IMR-90 (cell line): ENCODE measurements around the gene TMEM72. TPM values are rescaled to one million over a fixed set of nuclear protein-coding genes. Genes with fewer than 3 reads are reported as not detected.

ENCODE experiments used
- ATAC-seq: fragments of 200-7000 bp; cut with Tn5 transposase; 2 replicates; pipeline ENCODE4 v1.9.1; 2020; ENCODE audit warnings: low read depth, mild to moderate bottlenecking, moderate library complexity
- BruUV-seq: library from RNA; stranded (reverse); fragments of 400-500 nt; replicated peaks from 2 replicates; lab custom pipeline; 2021; lab: Mats Ljungman, UMichigan
- CTCF ChIA-PET: fragments of 300-600 bp; formaldehyde crosslinking; extraction: SDS; loops from one replicate; lab custom pipeline; 2021; ENCODE audit warnings: antibody characterized with exemption; lab: Yijun Ruan, JAX
- POLR2A ChIA-PET: fragments of 300-600 bp; sonication (Branson Sonifier 250); formaldehyde crosslinking; loops from one replicate; lab custom pipeline; 2022; ENCODE audit warnings: antibody characterized with exemption; ENCODE audit not compliant: unreplicated experiment; lab: Charles Lee
- DNase-seq: peaks from one replicate; pipeline ENCODE4 v3.0.0; 2013
- H2AFZ ChIP-seq: replicated peaks from 2 replicates; pipeline ENCODE3; 2013; ENCODE audit warnings: low read length, mild to moderate bottlenecking; ENCODE audit not compliant: poor library complexity
- H2AK5ac ChIP-seq: 2 replicates; pipeline ENCODE4 v1.6.1; 2013; ENCODE audit warnings: low read depth, low read length, inconsistent platforms
- H2AK9ac ChIP-seq: replicated peaks from 2 replicates; pipeline ENCODE3; 2013; ENCODE audit warnings: mild to moderate bottlenecking, low read depth, low read length, moderate library complexity; ENCODE audit not compliant: poor library complexity
- H2BK120ac ChIP-seq: 2 replicates; pipeline ENCODE4 v1.6.1; 2013; ENCODE audit warnings: low read depth, low read length, inconsistent platforms
- H2BK15ac ChIP-seq: 3 replicates; pipeline ENCODE4 v1.6.1; 2013; ENCODE audit warnings: low read depth, low read length, inconsistent platforms
- H2BK20ac ChIP-seq: 2 replicates; pipeline ENCODE4 v1.6.1; 2013; ENCODE audit warnings: low read depth, mild to moderate bottlenecking, inconsistent platforms, low read length, moderate library complexity
- H2BK5ac ChIP-seq: 2 replicates; pipeline ENCODE4 v1.6.1; 2013; ENCODE audit warnings: mild to moderate bottlenecking, low read depth, low read length, inconsistent platforms; ENCODE audit not compliant: poor library complexity, severe bottlenecking
- H3K14ac ChIP-seq: replicated peaks from 2 replicates; pipeline ENCODE4 v1.6.1; 2013; ENCODE audit warnings: low read depth, low read length, inconsistent platforms
- H3K18ac ChIP-seq: 2 replicates; pipeline ENCODE4 v1.6.1; 2013; ENCODE audit warnings: low read depth, low read length, control low read depth
- H3K23ac ChIP-seq: 2 replicates; pipeline ENCODE4 v1.6.1; 2013; ENCODE audit warnings: low read depth, low read length, inconsistent platforms
- H3K27ac ChIP-seq: 2 replicates; pipeline ENCODE4 v1.5.1; 2013; ENCODE audit warnings: mild to moderate bottlenecking, control low read depth, low read length; ENCODE audit not compliant: insufficient read depth
- H3K27me3 ChIP-seq: 2 replicates; pipeline ENCODE4 v1.6.1; 2013; ENCODE audit warnings: low read length; ENCODE audit not compliant: control insufficient read depth, insufficient read depth
- H3K36me3 ChIP-seq: 2 replicates; pipeline ENCODE4 v1.6.1; 2013; ENCODE audit warnings: low read length, mixed read lengths; ENCODE audit not compliant: control insufficient read depth, insufficient read depth
- H3K4ac ChIP-seq: 2 replicates; pipeline ENCODE4 v1.6.1; 2013; ENCODE audit warnings: low read depth, low read length, inconsistent platforms
- H3K4me1 ChIP-seq: 2 replicates; pipeline ENCODE4 v1.6.1; 2013; ENCODE audit warnings: low read length, mixed read lengths; ENCODE audit not compliant: control insufficient read depth, insufficient read depth
- H3K4me2 ChIP-seq: 2 replicates; pipeline ENCODE4 v1.6.1; 2013; ENCODE audit warnings: low read depth, mild to moderate bottlenecking, control low read depth, low read length, moderate library complexity
- H3K4me3 ChIP-seq: 2 replicates; pipeline ENCODE4 v1.5.1; 2013; ENCODE audit warnings: low read depth, mild to moderate bottlenecking, control low read depth, low read length, moderate library complexity; ENCODE audit not compliant: insufficient read depth
- H3K56ac ChIP-seq: 2 replicates; pipeline ENCODE4 v1.6.1; 2013; ENCODE audit warnings: low read length, inconsistent platforms; ENCODE audit not compliant: insufficient read depth; ENCODE audit errors: extremely low read depth
- H3K79me1 ChIP-seq, 2 experiments: 2 replicates each; pipeline ENCODE4 v1.6.1; 2013; ENCODE audit warnings: low read length in 2 of 2, inconsistent platforms in 1 of 2, low read depth in 1 of 2
- H3K9ac ChIP-seq: 2 replicates; pipeline ENCODE4 v1.6.1; 2013; ENCODE audit warnings: low read depth, low read length, control low read depth
- H3K9me1 ChIP-seq: 2 replicates; pipeline ENCODE4 v1.6.1; 2013; ENCODE audit warnings: low read length, inconsistent platforms; ENCODE audit not compliant: insufficient read depth
- H3K9me3 ChIP-seq: 2 replicates; pipeline ENCODE4 v1.6.1; 2013; ENCODE audit warnings: low read length; ENCODE audit not compliant: control insufficient read depth, insufficient read depth
- H4K20me1 ChIP-seq: 2 replicates; pipeline ENCODE4 v1.6.1; 2013; ENCODE audit warnings: low read length, inconsistent platforms; ENCODE audit not compliant: insufficient read depth
- H4K5ac ChIP-seq: 2 replicates; pipeline ENCODE4 v1.6.1; 2013; ENCODE audit warnings: mild to moderate bottlenecking, low read depth, low read length, control low read depth
- H4K8ac ChIP-seq, 2 experiments: 2 replicates each; pipeline ENCODE4 v1.6.1; 2013; ENCODE audit warnings: low read depth in 2 of 2, low read length in 2 of 2, control low read depth in 1 of 2, inconsistent platforms in 1 of 2
- H4K91ac ChIP-seq: 2 replicates; pipeline ENCODE4 v1.6.1; 2013; ENCODE audit warnings: low read depth, low read length, inconsistent platforms; ENCODE audit not compliant: insufficient read depth
- BHLHE40 ChIP-seq: fragments of 150-350 bp; IDR thresholded peaks from 2 replicates; pipeline ENCODE4 v1.6.1; 2016; ENCODE audit warnings: mild to moderate bottlenecking, low read depth, low read length
- CEBPB ChIP-seq: IDR thresholded peaks from 2 replicates; pipeline ENCODE4 v1.6.1; 2012; ENCODE audit warnings: low read depth, low read length, improper control_type of control experiment
- CHD1 ChIP-seq: IDR thresholded peaks from 2 replicates; pipeline ENCODE4 v1.6.1; 2012; ENCODE audit warnings: low read depth, low read length, improper control_type of control experiment
- CTCF ChIP-seq: conservative IDR thresholded peaks from 2 replicates; pipeline ENCODE4 v1.5.1; 2012; ENCODE audit warnings: mild to moderate bottlenecking, low read depth, low read length, improper control_type of control experiment
- ELK1 ChIP-seq: fragments of 150-350 bp; IDR thresholded peaks from 2 replicates; pipeline ENCODE4 v1.6.1; 2016; ENCODE audit warnings: low read depth, mild to moderate bottlenecking, low read length, moderate library complexity, borderline replicate concordance
- FOS ChIP-seq: fragments of 150-350 bp; IDR thresholded peaks from 2 replicates; pipeline ENCODE4 v1.6.1; 2016; ENCODE audit warnings: low read depth, low read length
- MAFK ChIP-seq: IDR thresholded peaks from 2 replicates; pipeline ENCODE4 v1.6.1; 2012; ENCODE audit warnings: low read depth, low read length, improper control_type of control experiment
- MAZ ChIP-seq: IDR thresholded peaks from 2 replicates; pipeline ENCODE4 v1.6.1; 2012; ENCODE audit warnings: low read depth, mild to moderate bottlenecking, low read length, improper control_type of control experiment, moderate library complexity, borderline replicate concordance
- MXI1 ChIP-seq: IDR thresholded peaks from 2 replicates; pipeline ENCODE4 v1.6.1; 2012; ENCODE audit warnings: low read depth, mild to moderate bottlenecking, low read length, moderate library complexity, borderline replicate concordance
- NFE2L2 ChIP-seq: fragments of 150-350 bp; IDR thresholded peaks from 2 replicates; pipeline ENCODE4 v1.6.1; 2016; ENCODE audit warnings: low read depth, mild to moderate bottlenecking, low read length
- POLR2A ChIP-seq: IDR thresholded peaks from 2 replicates; pipeline ENCODE4 v1.6.1; 2012; ENCODE audit warnings: mild to moderate bottlenecking, low read depth, low read length
- RCOR1 ChIP-seq: IDR thresholded peaks from 2 replicates; pipeline ENCODE4 v1.6.1; 2012; ENCODE audit warnings: mild to moderate bottlenecking, low read length, improper control_type of control experiment; ENCODE audit not compliant: insufficient replicate concordance
- SMC3 ChIP-seq: fragments of 150-350 bp; IDR thresholded peaks from 2 replicates; pipeline ENCODE4 v1.6.1; 2016; ENCODE audit warnings: low read depth, mild to moderate bottlenecking, antibody characterized with exemption, low read length, moderate library complexity
- USF2 ChIP-seq: fragments of 150-350 bp; IDR thresholded peaks from 2 replicates; pipeline ENCODE4 v1.6.1; 2017; ENCODE audit warnings: mild to moderate bottlenecking, antibody characterized with exemption, low read length, low read depth
- WGBS, 2 experiments: methylation state at CpG; one replicate each; pipeline versions ENCODE4 v1.1.5 to v1.1.7; 2013; ENCODE audit warnings: missing lambda C conversion rate in 2 of 2; ENCODE audit not compliant: insufficient read length in 1 of 2; ENCODE audit errors: extremely low coverage in 2 of 2; 5-methylcytosine and 5-hydroxymethylcytosine counted together
- dilution Hi-C: fragments of 300-500 bp; cut with HindIII; formaldehyde crosslinking; loops from one replicate; pipeline ENCODE4 v1.14.3; 2018; ENCODE audit warnings: low sequenced_read_pairs; ENCODE audit not compliant: unreplicated experiment
- in situ Hi-C: fragments of 300-500 bp; cut with MboI; formaldehyde crosslinking; loops from 3 replicates; pipeline ENCODE4 v1.14.3; 2019; ENCODE audit warnings: low sequenced_read_pairs, inconsistent platforms, mixed read lengths
- intact Hi-C: fragments of 100-400 bp; cut with micrococcal nuclease; formaldehyde crosslinking; loops from 2 replicates; pipeline ENCODE4 v1.10.0; 2022
- polyA plus RNA-seq, 3 experiments: library from polyadenylated mRNA; depleted of rRNA; stranded (reverse); fragments of >200 nt; gene quantifications; 2 replicates each; pipeline ENCODE4 v1.2.3, GENCODE V29; 2012; ENCODE audit warnings: low replicate concordance in 1 of 3
- total RNA-seq: library from RNA; depleted of rRNA; stranded (reverse); fragments of >200 nt; gene quantifications from 2 replicates; pipeline ENCODE4 v1.2.3, GENCODE V29; 2012

Gene TMEM72
- total and polyA plus RNA-seq, 2 of the 4 experiments (the other 2 are of a cell fraction), result not detected

GRCh38 chr10:44870031-44870430 is 41.1 kb upstream of the TMEM72 start:
- H3K4me2 ChIP-seq, result no peak overlapping the region
- H3K23ac ChIP-seq, result no peak overlapping the region
- in situ Hi-C loops (loop anchor here (25.0 kb wide), 1 partner anchor 808 kb away; no protein-coding TSS in a partner anchor), dilution Hi-C loops (no loop called here), intact Hi-C loops (no loop called here)
- no peak overlapping the region for H4K5ac ChIP-seq
- H4K20me1 ChIP-seq, result no peaks in the 10 kb centered on the region
- H3K9me3 ChIP-seq, result no peaks in the 10 kb centered on the region
- no peak overlapping the region for H3K9ac ChIP-seq
- no peaks in the 10 kb centered on the region for H3K79me1 ChIP-seq
- no peak overlapping the region for H3K4ac ChIP-seq
- CTCF ChIA-PET, result interaction anchor here (1.0 kb wide), 1 partner anchor 9 kb away, joined by 4 read pairs; no protein-coding TSS in a partner anchor
- ATAC-seq (no peak), DNase-seq (no peak)
- H3K18ac ChIP-seq, result no peak overlapping the region
- no peak overlapping the region for H2AK5ac ChIP-seq
- H2BK20ac ChIP-seq, result no peak overlapping the region
- H2BK120ac ChIP-seq, result no peak overlapping the region
- no peak overlapping the region for H3K4me3 ChIP-seq
- H3K27ac ChIP-seq, result no peak overlapping the region
- no peak overlapping the region for H4K91ac ChIP-seq
- no peak for TF ChIP-seq BHLHE40
- no peak for TF ChIP-seq POLR2A
- TF ChIP-seq NFE2L2, result no peak
- TF ChIP-seq ELK1, result no peak
- TF ChIP-seq USF2, result no peak
- TF ChIP-seq MAZ, result no peak
- TF ChIP-seq FOS, result no peak
- TF ChIP-seq CEBPB, result no peak
- no peak for TF ChIP-seq MXI1
- TF ChIP-seq RCOR1, result no peak
- no peak for TF ChIP-seq MAFK
- TF ChIP-seq CHD1, result no peak
- TF ChIP-seq CTCF, result no peak
- no peak for TF ChIP-seq SMC3
- H3K9me1 ChIP-seq, result no peaks in the 10 kb centered on the region
- H3K14ac ChIP-seq, result no peak overlapping the region
- H3K56ac ChIP-seq, result no peak overlapping the region
- peaks cover 2% of the 10 kb centered on the region; the same call in 1 of the 2 replicates for H3K4me1 ChIP-seq
- no peak overlapping the region for H2BK15ac ChIP-seq
- H2BK5ac ChIP-seq, result no peak overlapping the region
- peaks cover 5% of the 10 kb centered on the region; the same call in 1 of the 2 replicates for H3K27me3 ChIP-seq
- H2AK9ac ChIP-seq, result no peak overlapping the region
- no peak overlapping the region for H4K8ac ChIP-seq
- POLR2A ChIA-PET, result no interaction called here
- no TSS peak for BruUV-seq
- H2AFZ ChIP-seq, result no peak overlapping the region
- no CpG with 5 or more reads among the region's 6 CpGs for WGBS, 2 experiments
- no peaks in the 10 kb centered on the region for H3K36me3 ChIP-seq
